ENCODE measurements around the gene SMAP1. TPM values are rescaled to one million over a fixed set of nuclear protein-coding genes. Genes with fewer than 3 reads are reported as not detected.

SMAP1 gene
- total RNA-seq, 1 experiment from 2014 or later: 36.1 TPM

- BruUV-seq (replicated peaks): no TSS peak
- Histone ChIP-seq H3K9me3 (no peaks in the 10 kb centered on the region), H3K27me3 (replicated peaks; ENCODE audit: control insufficient read depth, insufficient read depth, low read length) (no peaks in the 10 kb centered on the region), H3K4me1 (peaks cover 14% of the 10 kb centered on the region), H3K36me3 (ENCODE audit: control insufficient read depth, insufficient read depth, low read length) (no peaks in the 10 kb centered on the region), H3K4me3 (ENCODE audit: low read depth, low read length) (peak overlapping the region; percentile 96)
- H3K4me1 Mint-ChIP-seq (ENCODE audit: low read depth, unreplicated experiment): peaks cover 15% of the 10 kb centered on the region
- peak overlapping the region; percentile 53 for H3K27ac Mint-ChIP-seq (ENCODE audit: unreplicated experiment)
- ChIA-PET POLR2A (interaction anchor here (1.0 to 2.2 kb wide), 2 partner anchors 102 to 255 kb away, joined by 7 to 13 read pairs; partner anchors contain the start of genes FAM135A and SDHAF4), CTCF (interaction anchor here (1.9 kb wide), 1 partner anchor 17 kb away, joined by 12 read pairs; no protein-coding TSS in a partner anchor)
- TF ChIP-seq CTCF (IDR thresholded peaks at IDR 0.05; ENCODE audit: insufficient read depth in 1 of 2, low read depth in 1 of 2, low read length in 1 of 2, severe bottlenecking in 1 of 2, unreplicated experiment in 1 of 2): no peak
- peak; percentile 80 to 84 for DNase-seq
- intact Hi-C loops (cut with micrococcal nuclease; ENCODE audit: unreplicated experiment): loop anchor here (1.0 to 2.0 kb wide), 4 partner anchors 8 to 255 kb away; partner anchors contain the start of genes FAM135A and SDHAF4
- peak overlapping the region; percentile 82 for H3K4me3 Mint-ChIP-seq (ENCODE audit: unreplicated experiment)
- no peaks in the 10 kb centered on the region for H3K9me3 Mint-ChIP-seq (ENCODE audit: unreplicated experiment)
- no peaks in the 10 kb centered on the region for H3K27me3 Mint-ChIP-seq (ENCODE audit: insufficient read depth, unreplicated experiment)
- H3K36me3 Mint-ChIP-seq (ENCODE audit: insufficient read depth, unreplicated experiment): peaks cover 12% of the 10 kb centered on the region
These were observed 773 bp downstream of the SMAP1 start for GRCh38 chr6:70668499-70668812.

GRCh38 chr6:70669133-70669532, 1.4 kb downstream of the SMAP1 start:
- no peak for TF ChIP-seq CTCF (IDR thresholded peaks at IDR 0.05; ENCODE audit: insufficient read depth in 1 of 2, low read depth in 1 of 2, low read length in 1 of 2, severe bottlenecking in 1 of 2, unreplicated experiment in 1 of 2)
- Mint-ChIP-seq H3K9me3 (ENCODE audit: unreplicated experiment) (no peaks in the 10 kb centered on the region), H3K4me1 (ENCODE audit: low read depth, unreplicated experiment) (peaks cover 15% of the 10 kb centered on the region), H3K4me3 (ENCODE audit: unreplicated experiment) (peak overlapping the region; percentile 82), H3K27ac (ENCODE audit: unreplicated experiment) (peak overlapping the region; percentile 53), H3K36me3 (ENCODE audit: insufficient read depth, unreplicated experiment) (peaks cover 13% of the 10 kb centered on the region), H3K27me3 (ENCODE audit: insufficient read depth, unreplicated experiment) (no peaks in the 10 kb centered on the region)
- ChIA-PET CTCF (no interaction called here), POLR2A (interaction anchor here (0.6 to 2.2 kb wide), 2 partner anchors 35 to 102 kb away, joined by 4 to 13 read pairs; partner anchors contain the start of gene SDHAF4)
- intact Hi-C loops (cut with micrococcal nuclease; ENCODE audit: unreplicated experiment): loop anchor here (2.0 kb wide), 1 partner anchor 102 kb away; the partner anchor contains the start of gene SDHAF4
- BruUV-seq (replicated peaks): no TSS peak
- H3K9me3 ChIP-seq: no peaks in the 10 kb centered on the region
- H3K4me1 ChIP-seq: peaks cover 14% of the 10 kb centered on the region
- no peaks in the 10 kb centered on the region for H3K36me3 ChIP-seq (ENCODE audit: control insufficient read depth, insufficient read depth, low read length)
- peak overlapping the region; percentile 96 for H3K4me3 ChIP-seq (ENCODE audit: low read depth, low read length)
- DNase-seq: no peak
- no peaks in the 10 kb centered on the region for H3K27me3 ChIP-seq (replicated peaks; ENCODE audit: control insufficient read depth, insufficient read depth, low read length)

GRCh38 chr6:70672549-70672948, 4.9 kb downstream of the SMAP1 start:
- peaks cover 10% of the 10 kb centered on the region; the same call in 1 of the 2 replicates for H3K4me1 ChIP-seq
- no peak for DNase-seq
- H3K4me3 ChIP-seq (ENCODE audit: low read depth, low read length): no peak overlapping the region
- Mint-ChIP-seq H3K4me3 (ENCODE audit: unreplicated experiment) (no peak overlapping the region), H3K27ac (ENCODE audit: unreplicated experiment) (no peak overlapping the region), H3K36me3 (ENCODE audit: insufficient read depth, unreplicated experiment) (peaks cover 13% of the 10 kb centered on the region), H3K27me3 (ENCODE audit: insufficient read depth, unreplicated experiment) (no peaks in the 10 kb centered on the region), H3K4me1 (ENCODE audit: low read depth, unreplicated experiment) (peaks cover 28% of the 10 kb centered on the region), H3K9me3 (ENCODE audit: unreplicated experiment) (no peaks in the 10 kb centered on the region)
- H3K36me3 ChIP-seq (ENCODE audit: control insufficient read depth, insufficient read depth, low read length): no peaks in the 10 kb centered on the region
- no peak for TF ChIP-seq CTCF (IDR thresholded peaks at IDR 0.05; ENCODE audit: insufficient read depth in 1 of 2, low read depth in 1 of 2, low read length in 1 of 2, severe bottlenecking in 1 of 2, unreplicated experiment in 1 of 2)
- ChIA-PET CTCF (no interaction called here), POLR2A (no interaction called here)
- H3K9me3 ChIP-seq: no peaks in the 10 kb centered on the region
- BruUV-seq (replicated peaks): no TSS peak
- no peaks in the 10 kb centered on the region for H3K27me3 ChIP-seq (replicated peaks; ENCODE audit: control insufficient read depth, insufficient read depth, low read length)
- intact Hi-C loops (cut with micrococcal nuclease; ENCODE audit: unreplicated experiment): no loop called here

Measured in Caco-2 (cell line).